OCI-LY7 (cell line): ENCODE results near the gene PTGDS.

Source experiments
- CTCF ChIP-seq: fragments of 200-600 bp; sonication (generic); conservative IDR thresholded peaks from 2 replicates; pipeline ENCODE4 v1.5.1; 2014; ENCODE audit warnings: mild to moderate bottlenecking, antibody characterized with exemption, low read length, moderate library complexity, mixed read lengths
- EZH2phosphoT487 ChIP-seq: fragments of 200-600 bp; sonication (generic); IDR thresholded peaks from 2 replicates; pipeline ENCODE4 v1.6.1; 2018; ENCODE audit warnings: low read depth, borderline replicate concordance, mild to moderate bottlenecking, mixed run types, antibody characterized with exemption, low read length, moderate library complexity, mixed read lengths

- no peak for TF ChIP-seq CTCF
- no peak for TF ChIP-seq EZH2phosphoT487
Measured at GRCh38 chr9:136958898-136959850, 18.1 kb upstream of the PTGDS start.
